Measurements from ENCODE around the gene STING1.

The STING1 gene

GRCh38 chr5:139472386-139473030 is 10.1 kb downstream of the STING1 start:
- Histone ChIP-seq H3K36me3 (ENCODE audit: control insufficient read depth, insufficient read depth, low read length) (no peaks in the 10 kb centered on the region), H3K4me3 (ENCODE audit: low read length) (no peak overlapping the region), H3K9ac (ENCODE audit: low read length) (no peak overlapping the region), H3K4me1 (ENCODE audit: control insufficient read depth, insufficient read depth, low read length) (no peaks in the 10 kb centered on the region), H3K27me3 (ENCODE audit: control insufficient read depth, insufficient read depth, low read length) (peaks cover 4% of the 10 kb centered on the region), H3K27ac (ENCODE audit: low read depth, low read length) (no peak overlapping the region)

GRCh38 chr5:139470821-139471300 is 11.7 kb downstream of the STING1 start, which contains the start of gene SMIM33:
Gene SMIM33 (plus strand): TSS chr5:139471004. CDS start chr5:139471122, 118 bp downstream.
- H3K4me1 ChIP-seq (ENCODE audit: control insufficient read depth, insufficient read depth, low read length), result no peaks in the 10 kb centered on the region
- peak within 1 kb of the TSS; percentile 61 for H3K4me3 ChIP-seq (ENCODE audit: low read length)
- H3K27me3 ChIP-seq (ENCODE audit: control insufficient read depth, insufficient read depth, low read length), result peaks cover 4% of the 10 kb centered on the region
- H3K27ac ChIP-seq (ENCODE audit: low read depth, low read length), result no peak within 1 kb of the TSS
- H3K36me3 ChIP-seq (ENCODE audit: control insufficient read depth, insufficient read depth, low read length), result no peaks in the 10 kb centered on the region
- peak within 1 kb of the TSS; percentile 22 for H3K9ac ChIP-seq (ENCODE audit: low read length)

GRCh38 chr5:139468421-139468931 is 14.1 kb downstream of the STING1 start:
- Histone ChIP-seq H3K36me3 (ENCODE audit: control insufficient read depth, insufficient read depth, low read length) (no peaks in the 10 kb centered on the region), H3K27ac (ENCODE audit: low read depth, low read length) (no peak overlapping the region), H3K9ac (ENCODE audit: low read length) (no peak overlapping the region), H3K4me3 (ENCODE audit: low read length) (no peak overlapping the region), H3K27me3 (ENCODE audit: control insufficient read depth, insufficient read depth, low read length) (no peaks in the 10 kb centered on the region), H3K4me1 (ENCODE audit: control insufficient read depth, insufficient read depth, low read length) (no peaks in the 10 kb centered on the region)

- Histone ChIP-seq H3K9ac (ENCODE audit: low read length) (no peak within 1 kb of the TSS), H3K36me3 (ENCODE audit: control insufficient read depth, insufficient read depth, low read length) (no peaks in the 10 kb centered on the region), H3K4me3 (ENCODE audit: low read length) (peak within 1 kb of the TSS; percentile 46), H3K27me3 (ENCODE audit: control insufficient read depth, insufficient read depth, low read length) (no peaks in the 10 kb centered on the region), H3K4me1 (ENCODE audit: control insufficient read depth, insufficient read depth, low read length) (no peaks in the 10 kb centered on the region), H3K27ac (ENCODE audit: low read depth, low read length) (no peak within 1 kb of the TSS)
Measured at GRCh38 chr5:139462586-139463276, 19.8 kb downstream of the STING1 start, which contains the start of gene ECSCR. Gene ECSCR (minus strand): TSS chr5:139462743. CDS start chr5:139462670, 73 bp downstream.

GRCh38 chr5:139461698-139462097 is 20.9 kb downstream of the STING1 start:
- no peak overlapping the region for H3K4me3 ChIP-seq (ENCODE audit: low read length)
- no peaks in the 10 kb centered on the region for H3K27me3 ChIP-seq (ENCODE audit: control insufficient read depth, insufficient read depth, low read length)
- H3K27ac ChIP-seq (ENCODE audit: low read depth, low read length), result no peak overlapping the region
- H3K36me3 ChIP-seq (ENCODE audit: control insufficient read depth, insufficient read depth, low read length), result no peaks in the 10 kb centered on the region
- no peaks in the 10 kb centered on the region for H3K4me1 ChIP-seq (ENCODE audit: control insufficient read depth, insufficient read depth, low read length)
- H3K9ac ChIP-seq (ENCODE audit: low read length), result no peak overlapping the region

- no peak overlapping the region for H3K4me3 ChIP-seq (ENCODE audit: low read length)
- H3K27ac ChIP-seq (ENCODE audit: low read depth, low read length), result no peak overlapping the region
- no peaks in the 10 kb centered on the region for H3K27me3 ChIP-seq (ENCODE audit: control insufficient read depth, insufficient read depth, low read length)
- H3K4me1 ChIP-seq (ENCODE audit: control insufficient read depth, insufficient read depth, low read length), result no peaks in the 10 kb centered on the region
- H3K9ac ChIP-seq (ENCODE audit: low read length), result no peak overlapping the region
- no peaks in the 10 kb centered on the region for H3K36me3 ChIP-seq (ENCODE audit: control insufficient read depth, insufficient read depth, low read length)
Measured at GRCh38 chr5:139461176-139461575, 21.4 kb downstream of the STING1 start.

GRCh38 chr5:139460455-139460854 is 22.1 kb downstream of the STING1 start:
- H3K36me3 ChIP-seq (ENCODE audit: control insufficient read depth, insufficient read depth, low read length), result no peaks in the 10 kb centered on the region
- H3K27ac ChIP-seq (ENCODE audit: low read depth, low read length), result no peak overlapping the region
- H3K4me1 ChIP-seq (ENCODE audit: control insufficient read depth, insufficient read depth, low read length), result no peaks in the 10 kb centered on the region
- no peak overlapping the region for H3K4me3 ChIP-seq (ENCODE audit: low read length)
- H3K9ac ChIP-seq (ENCODE audit: low read length), result no peak overlapping the region
- H3K27me3 ChIP-seq (ENCODE audit: control insufficient read depth, insufficient read depth, low read length), result no peaks in the 10 kb centered on the region

- H3K9ac ChIP-seq (ENCODE audit: low read length), result no peak overlapping the region
Measured at GRCh38 chr5:139459451-139459934, 23.1 kb downstream of the STING1 start.

GRCh38 chr5:139458580-139459407 is 23.8 kb downstream of the STING1 start:
- no peaks in the 10 kb centered on the region for H3K4me1 ChIP-seq (ENCODE audit: control insufficient read depth, insufficient read depth, low read length)
- no peak overlapping the region for H3K9ac ChIP-seq (ENCODE audit: low read length)
- no peak overlapping the region for H3K4me3 ChIP-seq (ENCODE audit: low read length)
- H3K36me3 ChIP-seq (ENCODE audit: control insufficient read depth, insufficient read depth, low read length), result no peaks in the 10 kb centered on the region
- H3K27me3 ChIP-seq (ENCODE audit: control insufficient read depth, insufficient read depth, low read length), result no peaks in the 10 kb centered on the region
- no peak overlapping the region for H3K27ac ChIP-seq (ENCODE audit: low read depth, low read length)

More at GRCh38 chr5:139459451-139459934, 23.1 kb downstream of the STING1 start:
- no peaks in the 10 kb centered on the region for H3K4me1 ChIP-seq (ENCODE audit: control insufficient read depth, insufficient read depth, low read length)
- no peaks in the 10 kb centered on the region for H3K27me3 ChIP-seq (ENCODE audit: control insufficient read depth, insufficient read depth, low read length)
- H3K36me3 ChIP-seq (ENCODE audit: control insufficient read depth, insufficient read depth, low read length), result no peaks in the 10 kb centered on the region
- H3K27ac ChIP-seq (ENCODE audit: low read depth, low read length), result no peak overlapping the region
- no peak overlapping the region for H3K4me3 ChIP-seq (ENCODE audit: low read length)

GRCh38 chr5:139457653-139458306 is 24.8 kb downstream of the STING1 start:
- no peaks in the 10 kb centered on the region for H3K4me1 ChIP-seq (ENCODE audit: control insufficient read depth, insufficient read depth, low read length)
- no peak overlapping the region for H3K27ac ChIP-seq (ENCODE audit: low read depth, low read length)
- H3K27me3 ChIP-seq (ENCODE audit: control insufficient read depth, insufficient read depth, low read length), result no peaks in the 10 kb centered on the region
- no peak overlapping the region for H3K9ac ChIP-seq (ENCODE audit: low read length)
- H3K4me3 ChIP-seq (ENCODE audit: low read length), result no peak overlapping the region
- no peaks in the 10 kb centered on the region for H3K36me3 ChIP-seq (ENCODE audit: control insufficient read depth, insufficient read depth, low read length)

- H3K4me1 ChIP-seq (ENCODE audit: control insufficient read depth, insufficient read depth, low read length), result no peaks in the 10 kb centered on the region
- H3K9ac ChIP-seq (ENCODE audit: low read length), result no peak overlapping the region
- no peak overlapping the region for H3K27ac ChIP-seq (ENCODE audit: low read depth, low read length)
- no peaks in the 10 kb centered on the region for H3K27me3 ChIP-seq (ENCODE audit: control insufficient read depth, insufficient read depth, low read length)
- H3K36me3 ChIP-seq (ENCODE audit: control insufficient read depth, insufficient read depth, low read length), result no peaks in the 10 kb centered on the region
- H3K4me3 ChIP-seq (ENCODE audit: low read length), result no peak overlapping the region
Measured at GRCh38 chr5:139457241-139457640, 25.3 kb downstream of the STING1 start.
